H1 (cell line): Measurements from ENCODE around the gene KIAA1671. TPM values are rescaled to one million over a fixed set of nuclear protein-coding genes. Genes with fewer than 3 reads are reported as not detected.

Experiments used
- CTCF ChIA-PET: fragments of 300-600 bp; sonication (Branson Sonifier 250); formaldehyde crosslinking; loops from one replicate; lab custom pipeline; 2021; ENCODE audit not compliant: partially characterized antibody; lab: Charles Lee
- POLR2A ChIA-PET: fragments of 300-600 bp; sonication (Branson Sonifier 250); formaldehyde crosslinking; loops from one replicate; lab custom pipeline; 2021; ENCODE audit warnings: inconsistent platforms; ENCODE audit not compliant: partially characterized antibody; lab: Charles Lee
- DNase-seq, 2 experiments: peaks; one replicate each; pipeline versions ENCODE4 v3.0.0 to v3.0.0-alpha.2; 2010 to 2022; ENCODE audit warnings: low spot score in 2 of 2, low read depth in 1 of 2, mixed read lengths in 1 of 2
- FAIRE-seq: peaks from 2 replicates; lab custom pipeline; 2011; peaks lifted over from hg19 to GRCh38; lab: Jason Lieb, UNC
- H2AFZ ChIP-seq: 2 replicates; pipeline ENCODE4 v1.8.1; 2012; ENCODE audit warnings: low read length, inconsistent platforms
- H2AK5ac ChIP-seq: 2 replicates; pipeline ENCODE4 v1.6.1; 2013; ENCODE audit warnings: low read depth, low read length
- H2BK120ac ChIP-seq: replicated peaks from 2 replicates; pipeline ENCODE3; 2013; ENCODE audit warnings: low read depth, low read length, inconsistent platforms
- H2BK12ac ChIP-seq: 2 replicates; pipeline ENCODE4 v1.6.1; 2013; ENCODE audit warnings: low read depth, low read length
- H2BK15ac ChIP-seq: 2 replicates; pipeline ENCODE4 v1.6.1; 2013; ENCODE audit warnings: low read length
- H2BK20ac ChIP-seq: 2 replicates; pipeline ENCODE4 v1.6.1; 2013; ENCODE audit warnings: low read length
- H2BK5ac ChIP-seq: 2 replicates; pipeline ENCODE4 v1.6.1; 2013; ENCODE audit warnings: low read depth, low read length
- H3K14ac ChIP-seq: 2 replicates; pipeline ENCODE4 v1.6.1; 2013; ENCODE audit warnings: inconsistent platforms; ENCODE audit not compliant: insufficient read length
- H3K18ac ChIP-seq: 2 replicates; pipeline ENCODE4 v1.6.1; 2013; ENCODE audit warnings: low read length; ENCODE audit errors: extremely low read depth
- H3K23ac ChIP-seq: 2 replicates; pipeline ENCODE4 v1.6.1; 2013; ENCODE audit warnings: inconsistent platforms; ENCODE audit not compliant: insufficient read length
- H3K23me2 ChIP-seq: 2 replicates; pipeline ENCODE4 v1.6.1; 2013; ENCODE audit warnings: low read depth, low read length
- H3K27ac ChIP-seq: 2 replicates; pipeline ENCODE4 v1.6.1; 2011; ENCODE audit warnings: low read depth, low read length, inconsistent platforms
- H3K27me3 ChIP-seq, 4 experiments: replicated peaks in 1 of 4; 1 replicate in 1 of 4; 2 replicates in 3 of 4; pipeline versions ENCODE4 v1.6.1 to v1.8.1; 2011 to 2013; ENCODE audit warnings: low read length in 3 of 4, mild to moderate bottlenecking in 3 of 4, inconsistent platforms in 2 of 4, mixed read lengths in 2 of 4, moderate library complexity in 1 of 4; ENCODE audit not compliant: control insufficient read depth in 3 of 4, insufficient read depth in 3 of 4; ENCODE audit errors: extremely low read depth in 1 of 4
- H3K36me3 ChIP-seq, 4 experiments: 2 replicates each; pipeline versions ENCODE4 v1.6.1 to v1.8.1; 2011 to 2013; ENCODE audit warnings: mild to moderate bottlenecking in 4 of 4, low read length in 3 of 4, moderate library complexity in 2 of 4, control low read depth in 1 of 4, inconsistent platforms in 1 of 4; ENCODE audit not compliant: insufficient read depth in 4 of 4, control insufficient read depth in 2 of 4
- H3K4ac ChIP-seq: replicated peaks from 2 replicates; pipeline ENCODE3; 2013; ENCODE audit warnings: low read length, low read depth, mixed read lengths, inconsistent platforms; ENCODE audit not compliant: insufficient read length
- H3K4me1 ChIP-seq, 4 experiments: replicated peaks in 1 of 4; 1 replicate in 1 of 4; 2 replicates in 3 of 4; pipeline versions ENCODE4 v1.6.1 to v1.8.1; 2011 to 2013; ENCODE audit warnings: low read length in 3 of 4, inconsistent platforms in 2 of 4, mixed read lengths in 1 of 4; ENCODE audit not compliant: insufficient read depth in 4 of 4, control insufficient read depth in 3 of 4
- H3K4me2 ChIP-seq, 2 experiments: 2 replicates each; pipeline versions ENCODE4 v1.6.1 to v1.8.1; 2011 to 2013; ENCODE audit warnings: low read depth in 2 of 2, low read length in 2 of 2, control low read depth in 1 of 2, inconsistent platforms in 1 of 2, mild to moderate bottlenecking in 1 of 2; ENCODE audit not compliant: insufficient read depth in 1 of 2
- H3K4me3 ChIP-seq, 4 experiments: fragments of 200-600, 300-600 bp in 1 of 4; sonication (generic), shearing (Covaris generic), sonication (Bioruptor Twin) in 1 of 4; 2 replicates each; pipeline versions ENCODE4 v1.5.1 to v1.8.1; 2011 to 2016; ENCODE audit warnings: low read length in 4 of 4, low read depth in 3 of 4, control low read depth in 2 of 4, inconsistent platforms in 2 of 4, mild to moderate bottlenecking in 2 of 4, mixed read lengths in 1 of 4, moderate library complexity in 1 of 4; ENCODE audit not compliant: insufficient read depth in 2 of 4; ENCODE audit errors: extremely low read depth in 1 of 4
- H3K56ac ChIP-seq: replicated peaks from 2 replicates; pipeline ENCODE3; 2013; ENCODE audit warnings: low read depth, mild to moderate bottlenecking, mixed read lengths, low read length, inconsistent platforms; ENCODE audit not compliant: insufficient read length
- H3K79me1 ChIP-seq: 2 replicates; pipeline ENCODE4 v1.6.1; 2013; ENCODE audit warnings: low read depth, low read length, control low read depth
- H3K79me2 ChIP-seq, 2 experiments: 2 replicates each; pipeline versions ENCODE4 v1.6.1 to v1.8.1; 2012 to 2013; ENCODE audit warnings: low read length in 2 of 2, mild to moderate bottlenecking in 2 of 2, inconsistent platforms in 1 of 2; ENCODE audit not compliant: insufficient read depth in 2 of 2, control insufficient read depth in 1 of 2
- H3K9ac ChIP-seq, 4 experiments: replicated peaks in 1 of 4; 1 replicate in 1 of 4; 2 replicates in 3 of 4; pipeline versions ENCODE4 v1.6.1 to v1.8.1; 2011 to 2013; ENCODE audit warnings: low read depth in 3 of 4, low read length in 3 of 4, control low read depth in 2 of 4, mild to moderate bottlenecking in 2 of 4, moderate library complexity in 2 of 4, inconsistent platforms in 1 of 4; ENCODE audit errors: extremely low read depth in 1 of 4
- H3K9me3 ChIP-seq, 2 experiments: 2 replicates each; pipeline versions ENCODE4 v1.6.1 to v1.8.1; 2012 to 2013; ENCODE audit warnings: mild to moderate bottlenecking in 2 of 2, moderate library complexity in 2 of 2, control low read depth in 1 of 2, inconsistent platforms in 1 of 2, low read depth in 1 of 2, low read length in 1 of 2, mixed read lengths in 1 of 2; ENCODE audit not compliant: insufficient read depth in 2 of 2
- H4K20me1 ChIP-seq, 2 experiments: replicated peaks in 1 of 2; 2 replicates each; pipeline versions ENCODE3 to v1.8.1; 2011 to 2013; ENCODE audit warnings: inconsistent platforms in 2 of 2, low read length in 2 of 2, mild to moderate bottlenecking in 1 of 2; ENCODE audit not compliant: insufficient read depth in 2 of 2, control insufficient read depth in 1 of 2
- H4K5ac ChIP-seq: 2 replicates; pipeline ENCODE4 v1.6.1; 2013; ENCODE audit warnings: low read length, low read depth, mixed read lengths, inconsistent platforms; ENCODE audit not compliant: insufficient read length
- H4K8ac ChIP-seq: 2 replicates; pipeline ENCODE4 v1.8.0; 2013; ENCODE audit warnings: mild to moderate bottlenecking, moderate library complexity, low read length, inconsistent platforms; ENCODE audit not compliant: insufficient read depth; ENCODE audit errors: extremely low read depth
- H4K91ac ChIP-seq: replicated peaks from 2 replicates; pipeline ENCODE3; 2013; ENCODE audit warnings: low read length, mixed read lengths, inconsistent platforms; ENCODE audit not compliant: insufficient read length
- CEBPB ChIP-seq: IDR thresholded peaks from 2 replicates; pipeline ENCODE4 v1.6.1; 2012; ENCODE audit warnings: low read depth, low read length
- GABPA ChIP-seq: IDR thresholded peaks from 2 replicates; pipeline ENCODE4 v1.6.1; 2011; ENCODE audit warnings: mild to moderate bottlenecking, low read length, moderate library complexity, borderline replicate concordance; ENCODE audit not compliant: insufficient read depth
- SAP30 ChIP-seq: fragments of 300-600 bp; sonication (generic); IDR thresholded peaks from 2 replicates; pipeline ENCODE4 v1.7.1; 2012; ENCODE audit warnings: low read length, moderate library complexity, mild to moderate bottlenecking, inconsistent platforms; ENCODE audit not compliant: insufficient read depth, insufficient replicate concordance
- WGBS, 2 experiments: shearing (Covaris generic) in 1 of 2; methylation state at CpG; one replicate each; pipeline versions ENCODE4 v1.1.6 to v1.1.7; 2013 to 2015; ENCODE audit warnings: low lambda C conversion rate in 2 of 2, mixed read lengths in 2 of 2, inconsistent platforms in 1 of 2, low coverage in 1 of 2, missing lambda C conversion rate in 1 of 2; ENCODE audit not compliant: insufficient replicate concordance in 2 of 2, insufficient coverage in 1 of 2, insufficient read length in 1 of 2; ENCODE audit errors: extremely low coverage in 1 of 2, missing lambda C conversion rate in 1 of 2; 5-methylcytosine and 5-hydroxymethylcytosine counted together
- polyA plus RNA-seq, 7 experiments: library from polyadenylated mRNA; depleted of rRNA in 3 of 7; stranded (reverse) in 5 of 7; unstranded in 2 of 7; fragments of >200 nt in 5 of 7; fragments of 200-250 nt in 2 of 7; gene quantifications; 1 replicate in 5 of 7; 2 replicates in 1 of 7; 4 replicates in 1 of 7; pipeline versions ENCODE4 v1.2.1 to v1.2.3, GENCODE V29; 2011 to 2013; ENCODE audit warnings: missing spikeins in 2 of 7, mixed read lengths in 2 of 7
- total RNA-seq: library from RNA; stranded (reverse); fragmentation: NEBNext Ultra II Directional; extraction: Animal tissue kit (Norgen Biotek cat#: 25700); gene quantifications from 2 replicates; pipeline ENCODE4 v1.2.1, GENCODE V29; 2021
- TF ChIP-seq, protein P1 (sequence below): IDR thresholded peaks from 2 replicates; pipeline ENCODE4 v1.6.1; 2012; ENCODE audit warnings: inconsistent platforms

The KIAA1671 gene
- total and polyA plus RNA-seq, 2 of the 8 experiments (the other 6 are each of a cell fraction or from before 2014, with no cell fraction given), result 6.4 to 23.9 TPM

DNA sequence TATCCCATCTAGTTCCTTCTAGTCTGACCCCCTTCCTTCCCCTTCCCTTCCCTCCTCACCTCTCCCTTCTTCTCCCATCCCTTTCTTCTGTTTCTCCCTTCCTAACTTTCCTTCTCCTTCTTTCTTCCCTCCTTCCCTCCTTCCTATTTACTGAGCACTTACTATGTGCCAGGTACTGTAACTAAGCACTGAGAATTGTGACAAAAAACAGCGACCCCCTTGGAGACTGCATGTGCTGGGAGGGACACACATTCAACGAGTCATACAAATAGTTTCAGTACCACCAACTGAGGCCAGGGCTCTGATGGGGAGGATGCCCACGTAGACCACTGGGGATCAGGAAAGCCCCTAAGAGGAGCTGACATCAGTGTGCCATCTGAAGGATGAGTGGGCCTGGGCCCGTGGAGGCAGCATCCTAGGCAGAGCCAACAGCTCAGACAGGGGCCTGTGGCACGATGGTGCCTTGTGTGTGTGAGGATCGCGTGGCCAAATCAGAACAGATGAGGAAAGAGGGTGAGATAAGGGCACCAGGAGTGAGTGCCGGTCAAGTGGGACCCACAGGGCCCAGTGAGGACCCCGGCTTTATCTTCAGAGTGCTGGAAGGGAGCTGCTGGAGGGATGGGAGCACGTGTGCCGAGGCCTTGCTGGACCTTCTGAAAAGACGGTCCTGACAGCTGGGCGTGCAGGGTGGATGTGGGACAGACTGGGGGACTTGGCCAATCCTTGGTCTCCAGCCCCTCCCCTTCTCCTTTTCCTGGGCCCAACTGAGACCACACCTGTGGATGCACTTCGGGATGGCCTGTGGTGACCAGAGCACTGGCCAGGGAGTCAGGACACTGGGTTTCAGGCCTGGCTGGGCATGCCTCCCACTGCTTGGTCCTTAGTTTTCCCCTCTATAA, 208.8 kb downstream of the KIAA1671 start:
- no peaks in the 10 kb centered on the region for H3K9me3 ChIP-seq
- H3K4me2 ChIP-seq, result no peak overlapping the region
- no peaks in the 10 kb centered on the region; a peak in 1 of 7 replicates for H3K4me1 ChIP-seq
- H3K23me2 ChIP-seq, result no peaks in the 10 kb centered on the region
- no peak overlapping the region for H2AK5ac ChIP-seq
- no peak overlapping the region for H4K5ac ChIP-seq
- no peak overlapping the region for H2BK120ac ChIP-seq
- no peak overlapping the region for H4K91ac ChIP-seq
- no peak overlapping the region for H3K9ac ChIP-seq
- no peaks in the 10 kb centered on the region for H3K36me3 ChIP-seq
- TF ChIP-seq GABPA (no peak), CEBPB (no peak), SAP30 (no peak)
- TF ChIP-seq, protein P1, sequence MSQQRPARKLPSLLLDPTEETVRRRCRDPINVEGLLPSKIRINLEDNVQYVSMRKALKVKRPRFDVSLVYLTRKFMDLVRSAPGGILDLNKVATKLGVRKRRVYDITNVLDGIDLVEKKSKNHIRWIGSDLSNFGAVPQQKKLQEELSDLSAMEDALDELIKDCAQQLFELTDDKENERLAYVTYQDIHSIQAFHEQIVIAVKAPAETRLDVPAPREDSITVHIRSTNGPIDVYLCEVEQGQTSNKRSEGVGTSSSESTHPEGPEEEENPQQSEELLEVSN, result no peak
- H2BK12ac ChIP-seq, result no peak overlapping the region
- no peak overlapping the region for H2BK20ac ChIP-seq
- no peak overlapping the region for H2AFZ ChIP-seq
- H3K14ac ChIP-seq, result no peak overlapping the region
- no peak overlapping the region for H3K4me3 ChIP-seq
- no peak overlapping the region for H2BK5ac ChIP-seq
- H3K23ac ChIP-seq, result no peak overlapping the region
- no peaks in the 10 kb centered on the region for H3K79me1 ChIP-seq
- no peak overlapping the region for H3K4ac ChIP-seq
- no peaks in the 10 kb centered on the region for H3K27me3 ChIP-seq
- H3K79me2 ChIP-seq, result no peaks in the 10 kb centered on the region
- DNase-seq (no peak), FAIRE-seq (no peak)
- no peak overlapping the region for H3K18ac ChIP-seq
- H4K20me1 ChIP-seq, result peaks cover 3 to 10% of the 10 kb centered on the region in 2 experiments
- no peak overlapping the region for H2BK15ac ChIP-seq
- no peak overlapping the region; the same call in 1 of the 2 replicates for H4K8ac ChIP-seq
- ChIA-PET POLR2A (no interaction called here), CTCF (interaction anchor here (0.6 to 1.9 kb wide), 5 partner anchors 10 to 223 kb away, joined by 3 to 7 read pairs (median 3); no protein-coding TSS in a partner anchor)
- H3K27ac ChIP-seq, result no peak overlapping the region
- no peak overlapping the region for H3K56ac ChIP-seq
- 86% methylated on average over 14 of the region's 14 CpGs; no CpG with 5 or more reads in 1 of the 2 experiments for WGBS, 2 experiments
